T-helper 1 cell treated with Interleukin-12 subunit alpha and Interleukin-12 subunit beta and Interleukin-4 antibody, amounts not matched to agents 30 μg/mL and 1 μg/mL, for 36 hours (primary cell): ENCODE results near the gene HYKK.
"Not testable (repeated sequence)": the region's sequence is repeated elsewhere in the genome, so short reads cannot be mapped to it uniquely, and the experiment has no call there.

Source experiments
- H3K27ac Mint-ChIP-seq: one replicate; pipeline ENCODE4 v1.8.0; 2021; ENCODE audit warnings: mild to moderate bottlenecking, mixed read lengths
- H3K27me3 Mint-ChIP-seq: one replicate; pipeline ENCODE4 v1.8.0; 2021; ENCODE audit warnings: low read depth, mixed read lengths
- H3K36me3 Mint-ChIP-seq: one replicate; pipeline ENCODE4 v1.8.0; 2021; ENCODE audit warnings: low read depth, mixed read lengths
- H3K4me1 Mint-ChIP-seq: one replicate; pipeline ENCODE4 v1.8.0; 2021; ENCODE audit warnings: low read depth, mixed read lengths
- H3K4me3 Mint-ChIP-seq: one replicate; pipeline ENCODE4 v1.8.0; 2021; ENCODE audit warnings: mild to moderate bottlenecking, moderate library complexity, mixed read lengths
- H3K9me3 Mint-ChIP-seq: one replicate; pipeline ENCODE4 v1.8.0; 2021; ENCODE audit warnings: mixed read lengths

HYKK gene

GRCh38 chr15:78527325-78527724, 19.9 kb downstream of the HYKK start:
- Mint-ChIP-seq H3K9me3 (peaks cover 4% of the 10 kb centered on the region), H3K4me3 (no peak overlapping the region), H3K27me3 (no peaks in the 10 kb centered on the region), H3K36me3 (no peaks in the 10 kb centered on the region), H3K4me1 (no peaks in the 10 kb centered on the region), H3K27ac (no peak overlapping the region)

GRCh38 chr15:78533331-78533730, 26.0 kb downstream of the HYKK start:
- no peak overlapping the region for H3K27ac Mint-ChIP-seq

GRCh38 chr15:78536134-78536533, 28.8 kb downstream of the HYKK start:
- H3K4me1 Mint-ChIP-seq = peaks cover 7% of the 10 kb centered on the region
- no peaks in the 10 kb centered on the region for H3K27me3 Mint-ChIP-seq

More at GRCh38 chr15:78533331-78533730, 26.0 kb downstream of the HYKK start:
- no peak overlapping the region for H3K4me3 Mint-ChIP-seq
- H3K9me3 Mint-ChIP-seq = no peaks in the 10 kb centered on the region
- no peaks in the 10 kb centered on the region for H3K4me1 Mint-ChIP-seq
- no peaks in the 10 kb centered on the region for H3K36me3 Mint-ChIP-seq
- H3K27me3 Mint-ChIP-seq = no peaks in the 10 kb centered on the region

GRCh38 chr15:78537266-78537905, 30.0 kb downstream of the HYKK start:
- Mint-ChIP-seq H3K27ac (no peak overlapping the region), H3K27me3 (no peaks in the 10 kb centered on the region), H3K4me1 (peaks cover 15% of the 10 kb centered on the region), H3K9me3 (no peaks in the 10 kb centered on the region), H3K36me3 (peaks cover 11% of the 10 kb centered on the region), H3K4me3 (no peak overlapping the region)

More at GRCh38 chr15:78536134-78536533, 28.8 kb downstream of the HYKK start:
- no peak overlapping the region for H3K27ac Mint-ChIP-seq
- H3K9me3 Mint-ChIP-seq = no peaks in the 10 kb centered on the region
- H3K4me3 Mint-ChIP-seq = no peak overlapping the region
- H3K36me3 Mint-ChIP-seq = peaks cover 2% of the 10 kb centered on the region

- Mint-ChIP-seq H3K9me3 (no peaks in the 10 kb centered on the region), H3K27ac (no peak overlapping the region), H3K27me3 (no peaks in the 10 kb centered on the region), H3K4me3 (no peak overlapping the region), H3K4me1 (peaks cover 22% of the 10 kb centered on the region), H3K36me3 (peaks cover 20% of the 10 kb centered on the region)
Measured at GRCh38 chr15:78538358-78538757, 31.0 kb downstream of the HYKK start.

- Mint-ChIP-seq H3K4me1 (peaks cover 25% of the 10 kb centered on the region), H3K4me3 (peak overlapping the region; percentile 92), H3K27ac (peak overlapping the region; percentile 93), H3K36me3 (peaks cover 23% of the 10 kb centered on the region)
- H3K27me3 Mint-ChIP-seq, H3K9me3 Mint-ChIP-seq: not testable (repeated sequence)
Measured at GRCh38 chr15:78539464-78540140, 32.2 kb downstream of the HYKK start.

- Mint-ChIP-seq H3K36me3 (peaks cover 27% of the 10 kb centered on the region), H3K4me1 (peaks cover 25% of the 10 kb centered on the region), H3K27ac (peak within 1 kb of the TSS; percentile 93)
Measured at GRCh38 chr15:78540141-78540870, 32.9 kb downstream of the HYKK start, which contains the start of gene PSMA4. Gene PSMA4, plus strand, starts transcription at chr15:78540444. Its CDS starts 1,484 bp downstream, at chr15:78541928.

GRCh38 chr15:78540871-78541743, 33.7 kb downstream of the HYKK start:
- no peaks in the 10 kb centered on the region for H3K9me3 Mint-ChIP-seq
- H3K4me3 Mint-ChIP-seq = peak overlapping the region; percentile 92
- H3K4me1 Mint-ChIP-seq = peaks cover 27% of the 10 kb centered on the region
- peaks cover 35% of the 10 kb centered on the region for H3K36me3 Mint-ChIP-seq
- H3K27me3 Mint-ChIP-seq = no peaks in the 10 kb centered on the region
- H3K27ac Mint-ChIP-seq = peak overlapping the region; percentile 93

More at GRCh38 chr15:78540141-78540870, 32.9 kb downstream of the HYKK start, which contains the start of gene PSMA4:
- no peaks in the 10 kb centered on the region for H3K9me3 Mint-ChIP-seq
- no peaks in the 10 kb centered on the region for H3K27me3 Mint-ChIP-seq
- peak within 1 kb of the TSS; percentile 92 for H3K4me3 Mint-ChIP-seq

- Mint-ChIP-seq H3K4me3 (peak overlapping the region; percentile 92), H3K4me1 (peaks cover 27% of the 10 kb centered on the region), H3K9me3 (no peaks in the 10 kb centered on the region), H3K27ac (peak overlapping the region; percentile 93), H3K36me3 (peaks cover 39% of the 10 kb centered on the region), H3K27me3 (no peaks in the 10 kb centered on the region)
Measured at GRCh38 chr15:78541744-78542034, 34.3 kb downstream of the HYKK start.

GRCh38 chr15:78542647-78543046, 35.3 kb downstream of the HYKK start:
- Mint-ChIP-seq H3K4me3 (peak overlapping the region; percentile 82), H3K9me3 (no peaks in the 10 kb centered on the region), H3K27ac (no peak overlapping the region), H3K4me1 (peaks cover 27% of the 10 kb centered on the region), H3K27me3 (no peaks in the 10 kb centered on the region), H3K36me3 (peaks cover 43% of the 10 kb centered on the region)

GRCh38 chr15:78550194-78550593, 42.8 kb downstream of the HYKK start:
- H3K27ac Mint-ChIP-seq = no peak overlapping the region
- no peaks in the 10 kb centered on the region for H3K27me3 Mint-ChIP-seq
- H3K4me3 Mint-ChIP-seq = no peak overlapping the region
- peaks cover 2% of the 10 kb centered on the region for H3K4me1 Mint-ChIP-seq
- H3K9me3 Mint-ChIP-seq = no peaks in the 10 kb centered on the region
- peaks cover 43% of the 10 kb centered on the region for H3K36me3 Mint-ChIP-seq

GRCh38 chr15:78550815-78551214, 43.4 kb downstream of the HYKK start:
- H3K9me3 Mint-ChIP-seq = no peaks in the 10 kb centered on the region
- H3K36me3 Mint-ChIP-seq = peaks cover 36% of the 10 kb centered on the region
- peaks cover 2% of the 10 kb centered on the region for H3K4me1 Mint-ChIP-seq
- H3K27me3 Mint-ChIP-seq = no peaks in the 10 kb centered on the region
- no peak overlapping the region for H3K4me3 Mint-ChIP-seq
- no peak overlapping the region for H3K27ac Mint-ChIP-seq

GRCh38 chr15:78551902-78552301, 44.5 kb downstream of the HYKK start:
- Mint-ChIP-seq H3K4me3 (no peak overlapping the region), H3K27me3 (no peaks in the 10 kb centered on the region), H3K36me3 (peaks cover 28% of the 10 kb centered on the region), H3K4me1 (no peaks in the 10 kb centered on the region), H3K27ac (no peak overlapping the region), H3K9me3 (no peaks in the 10 kb centered on the region)

GRCh38 chr15:78552597-78552996, 45.2 kb downstream of the HYKK start:
- Mint-ChIP-seq H3K4me3 (no peak overlapping the region), H3K4me1 (no peaks in the 10 kb centered on the region), H3K9me3 (no peaks in the 10 kb centered on the region), H3K36me3 (peaks cover 26% of the 10 kb centered on the region), H3K27ac (no peak overlapping the region), H3K27me3 (no peaks in the 10 kb centered on the region)
